ENCODE results near the gene TBX2.
A peak's percentile ranks its signal among the peaks of the same experiment; 100 is the strongest.

- TF ChIP-seq RARB (CRISPR knock-in tag; IDR thresholded peaks at IDR 0.05) = no peak
- TF ChIP-seq ZNF8 (CRISPR knock-in tag; IDR thresholded peaks at IDR 0.05) = no peak
- TF ChIP-seq ZC3H10 (CRISPR knock-in tag; IDR thresholded peaks at IDR 0.05) = no peak
- no peak for TF ChIP-seq ZNF565 (CRISPR knock-in tag; conservative IDR thresholded peaks at IDR 0.05; ENCODE audit: low read depth)
- peak; percentile 40; the same call in 1 of the 2 replicates for TF ChIP-seq PATZ1 (CRISPR knock-in tag; IDR thresholded peaks at IDR 0.05; ENCODE audit: borderline replicate concordance)
- TF ChIP-seq CREB5 (CRISPR knock-in tag; IDR thresholded peaks at IDR 0.05; ENCODE audit: low read depth) = no peak
- TF ChIP-seq, protein P1, sequence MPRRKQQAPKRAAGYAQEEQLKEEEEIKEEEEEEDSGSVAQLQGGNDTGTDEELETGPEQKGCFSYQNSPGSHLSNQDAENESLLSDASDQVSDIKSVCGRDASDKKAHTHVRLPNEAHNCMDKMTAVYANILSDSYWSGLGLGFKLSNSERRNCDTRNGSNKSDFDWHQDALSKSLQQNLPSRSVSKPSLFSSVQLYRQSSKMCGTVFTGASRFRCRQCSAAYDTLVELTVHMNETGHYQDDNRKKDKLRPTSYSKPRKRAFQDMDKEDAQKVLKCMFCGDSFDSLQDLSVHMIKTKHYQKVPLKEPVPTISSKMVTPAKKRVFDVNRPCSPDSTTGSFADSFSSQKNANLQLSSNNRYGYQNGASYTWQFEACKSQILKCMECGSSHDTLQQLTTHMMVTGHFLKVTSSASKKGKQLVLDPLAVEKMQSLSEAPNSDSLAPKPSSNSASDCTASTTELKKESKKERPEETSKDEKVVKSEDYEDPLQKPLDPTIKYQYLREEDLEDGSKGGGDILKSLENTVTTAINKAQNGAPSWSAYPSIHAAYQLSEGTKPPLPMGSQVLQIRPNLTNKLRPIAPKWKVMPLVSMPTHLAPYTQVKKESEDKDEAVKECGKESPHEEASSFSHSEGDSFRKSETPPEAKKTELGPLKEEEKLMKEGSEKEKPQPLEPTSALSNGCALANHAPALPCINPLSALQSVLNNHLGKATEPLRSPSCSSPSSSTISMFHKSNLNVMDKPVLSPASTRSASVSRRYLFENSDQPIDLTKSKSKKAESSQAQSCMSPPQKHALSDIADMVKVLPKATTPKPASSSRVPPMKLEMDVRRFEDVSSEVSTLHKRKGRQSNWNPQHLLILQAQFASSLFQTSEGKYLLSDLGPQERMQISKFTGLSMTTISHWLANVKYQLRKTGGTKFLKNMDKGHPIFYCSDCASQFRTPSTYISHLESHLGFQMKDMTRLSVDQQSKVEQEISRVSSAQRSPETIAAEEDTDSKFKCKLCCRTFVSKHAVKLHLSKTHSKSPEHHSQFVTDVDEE (CRISPR knock-in tag; IDR thresholded peaks at IDR 0.05) = peak; percentile 15; the same call in 1 of the 2 replicates
- no peak for TF ChIP-seq GLIS3 (CRISPR knock-in tag; IDR thresholded peaks at IDR 0.05)
- TF ChIP-seq TOX (CRISPR knock-in tag; IDR thresholded peaks at IDR 0.05; ENCODE audit: borderline replicate concordance) = no peak
Measured at GRCh38 chr17:61393904-61394629, 5.6 kb upstream of the TBX2 start.
